ENCODE data around the gene RTN4IP1. TPM values are rescaled to one million over a fixed set of nuclear protein-coding genes. Genes with fewer than 3 reads are reported as not detected.

Gene RTN4IP1
- total RNA-seq, 1 experiment from 2014 or later, result 11.2 TPM

- Mint-ChIP-seq H3K27me3 (ENCODE audit: insufficient read depth, unreplicated experiment) (no peaks in the 10 kb centered on the region), H3K4me1 (ENCODE audit: low read depth, unreplicated experiment) (no peaks in the 10 kb centered on the region), H3K36me3 (ENCODE audit: insufficient read depth, unreplicated experiment) (no peaks in the 10 kb centered on the region), H3K9me3 (ENCODE audit: unreplicated experiment) (no peaks in the 10 kb centered on the region), H3K4me3 (ENCODE audit: unreplicated experiment) (no peak overlapping the region), H3K27ac (ENCODE audit: unreplicated experiment) (no peak overlapping the region)
- no peaks in the 10 kb centered on the region for H3K4me1 ChIP-seq
- POLR2A ChIA-PET, result no interaction called here
- no peaks in the 10 kb centered on the region for H3K36me3 ChIP-seq (ENCODE audit: control insufficient read depth, insufficient read depth, low read length)
- no peak for TF ChIP-seq CTCF (IDR thresholded peaks at IDR 0.05; ENCODE audit: insufficient read depth in 1 of 2, low read depth in 1 of 2, low read length in 1 of 2, severe bottlenecking in 1 of 2, unreplicated experiment in 1 of 2)
- no peak for DNase-seq
- H3K27me3 ChIP-seq (replicated peaks; ENCODE audit: control insufficient read depth, insufficient read depth, low read length), result no peaks in the 10 kb centered on the region
- no TSS peak for BruUV-seq (replicated peaks)
- CTCF ChIA-PET, result no interaction called here
- no peaks in the 10 kb centered on the region for H3K9me3 ChIP-seq
- intact Hi-C loops (cut with micrococcal nuclease; ENCODE audit: unreplicated experiment), result no loop called here
- H3K4me3 ChIP-seq (ENCODE audit: low read depth, low read length), result no peak overlapping the region
Observed at GRCh38 chr6:106522562-106523250, 106.6 kb downstream of the RTN4IP1 start.

Other genes starting within 250 kb of the RTN4IP1 start
- 19.0 and 19.5 TPM in 2 replicates for gene QRSL1, start 80 bp upstream of the RTN4IP1 start, total RNA-seq (2022)